ENCODE data around the gene CSMD2. TPM values are rescaled to one million over a fixed set of nuclear protein-coding genes. Genes with fewer than 3 reads are reported as not detected.
A peak's percentile ranks its signal among the peaks of the same experiment; 100 is the strongest.

Gene CSMD2
- polyA plus RNA-seq (2011; rRNA removed): 1.8 and 2.0 TPM in 2 replicates
- 1.8 and 2.8 TPM in 2 replicates for polyA minus RNA-seq (2011; rRNA and poly(A)+ RNA removed)

GRCh38 chr1:34164771-34165391, at the start of gene CSMD2:
Gene CSMD2, minus strand, starts transcription at chr1:34165230. Its CDS starts 133 bp downstream, at chr1:34165097.
- DNase-seq (ENCODE audit: low read depth): no peak
- ChIA-PET CTCF (interaction anchor here (0.9 to 1.0 kb wide), 3 partner anchors 208 to 532 kb away, joined by 3 to 5 read pairs (median 5); no protein-coding TSS in a partner anchor), POLR2A (interaction anchor here (0.6 kb wide), 1 partner anchor 201 kb away, joined by 4 read pairs; no protein-coding TSS in a partner anchor)
- Histone ChIP-seq H3K36me3 (ENCODE audit: control insufficient read depth, insufficient read depth, low read length) (no peaks in the 10 kb centered on the region), H3K27me3 (ENCODE audit: control insufficient read depth, insufficient read depth, low read length) (peaks cover 11% of the 10 kb centered on the region), H3K4me3 (ENCODE audit: low read depth, low read length) (peak within 1 kb of the TSS; percentile 62)
- no peak for TF ChIP-seq CTCF (IDR thresholded peaks at IDR 0.05; ENCODE audit: insufficient read depth, low read depth, low read length)

GRCh38 chr1:34213956-34214355, 48.9 kb upstream of the CSMD2 start:
- POLR2A ChIA-PET: no interaction called here
- Histone ChIP-seq H3K27me3 (ENCODE audit: control insufficient read depth, insufficient read depth, low read length) (no peaks in the 10 kb centered on the region), H3K4me3 (ENCODE audit: low read depth, low read length) (no peak overlapping the region), H3K36me3 (ENCODE audit: control insufficient read depth, insufficient read depth, low read length) (no peaks in the 10 kb centered on the region)
- DNase-seq (ENCODE audit: low read depth): no peak
- TF ChIP-seq CTCF (IDR thresholded peaks at IDR 0.05; ENCODE audit: insufficient read depth, low read depth, low read length): no peak
- CTCF ChIA-PET: no interaction called here

- no peaks in the 10 kb centered on the region for H3K36me3 ChIP-seq (ENCODE audit: control insufficient read depth, insufficient read depth, low read length)
- no peak for TF ChIP-seq CTCF (IDR thresholded peaks at IDR 0.05; ENCODE audit: insufficient read depth, low read depth, low read length)
- H3K4me3 ChIP-seq (ENCODE audit: low read depth, low read length): no peak overlapping the region
- ChIA-PET CTCF (no interaction called here), POLR2A (no interaction called here)
- no peak for DNase-seq (ENCODE audit: low read depth)
- H3K27me3 ChIP-seq (ENCODE audit: control insufficient read depth, insufficient read depth, low read length): no peaks in the 10 kb centered on the region
Observed at GRCh38 chr1:34212673-34213072, 47.6 kb upstream of the CSMD2 start.

DNA sequence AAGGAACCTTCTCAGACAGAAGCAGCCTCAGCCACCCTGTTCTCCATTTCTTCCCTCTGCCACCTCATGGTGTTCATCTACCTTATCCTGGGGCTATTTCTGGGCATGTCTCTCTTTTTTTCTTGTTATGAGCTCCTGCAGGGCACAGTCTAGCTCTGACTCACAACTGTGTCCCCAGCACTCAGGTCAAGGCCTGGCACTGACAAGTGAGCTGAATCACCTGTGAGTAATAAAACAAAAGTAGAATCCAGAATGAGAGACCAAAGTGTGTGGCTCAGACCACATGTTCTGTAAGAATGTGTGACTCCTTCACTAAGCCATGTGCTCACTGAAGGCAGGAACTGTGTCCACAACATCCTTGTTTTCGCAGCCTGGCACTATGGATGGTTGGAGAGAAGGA, 34.9 kb upstream of the CSMD2 start:
- peak; percentile 1 for DNase-seq (ENCODE audit: low read depth)
- no peak for TF ChIP-seq CTCF (IDR thresholded peaks at IDR 0.05; ENCODE audit: insufficient read depth, low read depth, low read length)
- CTCF ChIA-PET: no interaction called here
- Histone ChIP-seq H3K27me3 (ENCODE audit: control insufficient read depth, insufficient read depth, low read length) (no peaks in the 10 kb centered on the region), H3K4me3 (ENCODE audit: low read depth, low read length) (no peak overlapping the region), H3K36me3 (ENCODE audit: control insufficient read depth, insufficient read depth, low read length) (no peaks in the 10 kb centered on the region)
- POLR2A ChIA-PET: interaction anchor here (0.6 kb wide), 1 partner anchor 546 kb away, joined by 3 read pairs; no protein-coding TSS in a partner anchor

GRCh38 chr1:34192621-34193020, 27.6 kb upstream of the CSMD2 start:
- DNase-seq (ENCODE audit: low read depth): no peak
- POLR2A ChIA-PET: no interaction called here
- TF ChIP-seq CTCF (IDR thresholded peaks at IDR 0.05; ENCODE audit: insufficient read depth, low read depth, low read length): no peak
- Histone ChIP-seq H3K27me3 (ENCODE audit: control insufficient read depth, insufficient read depth, low read length) (no peaks in the 10 kb centered on the region), H3K4me3 (ENCODE audit: low read depth, low read length) (no peak overlapping the region), H3K36me3 (ENCODE audit: control insufficient read depth, insufficient read depth, low read length) (no peaks in the 10 kb centered on the region)
- CTCF ChIA-PET: no interaction called here

All from BJ (cell line).